SU-DHL-6 (cell line): ENCODE results near the gene ALOX12.

ENCODE experiments used
- H2AFZ ChIP-seq: fragments of 200-600 bp; sonication (generic); 2 replicates; pipeline ENCODE4 v1.6.1; 2014; ENCODE audit warnings: low read depth, mild to moderate bottlenecking, moderate library complexity, mixed read lengths, antibody characterized with exemption, low read length; ENCODE audit not compliant: severe bottlenecking
- H3F3A ChIP-seq: fragments of 200-600 bp; shearing (Covaris generic); 2 replicates; pipeline ENCODE4 v1.6.0; 2016; ENCODE audit warnings: antibody characterized with exemption, mild to moderate bottlenecking; ENCODE audit not compliant: insufficient read depth
- H3K27ac ChIP-seq: fragments of 200-600 bp; sonication (generic); 2 replicates; pipeline ENCODE4 v1.5.1; 2016; ENCODE audit warnings: low read depth, mild to moderate bottlenecking, low read length, moderate library complexity, mixed read lengths
- H3K27me3 ChIP-seq: fragments of 200-600 bp; sonication (generic), shearing (Covaris generic); 2 replicates; pipeline ENCODE4 v1.6.0; 2014; ENCODE audit warnings: mild to moderate bottlenecking, low read length
- H3K36me3 ChIP-seq: fragments of 200-600 bp; sonication (generic); 2 replicates; pipeline ENCODE4 v1.6.1; 2014; ENCODE audit warnings: mild to moderate bottlenecking, low read length, mixed read lengths
- H3K4me2 ChIP-seq: fragments of 300-600, 200-600 bp; shearing (Covaris generic), sonication (generic); 2 replicates; pipeline ENCODE4 v1.6.0; 2014; ENCODE audit warnings: low read length, low read depth, mild to moderate bottlenecking; ENCODE audit not compliant: poor library complexity, severe bottlenecking
- H3K4me3 ChIP-seq: fragments of 200-600 bp; sonication (generic); 2 replicates; pipeline ENCODE4 v1.5.1; 2014; ENCODE audit warnings: antibody characterized with exemption, low read length, mild to moderate bottlenecking, mixed read lengths; ENCODE audit not compliant: insufficient read depth, poor library complexity, severe bottlenecking
- H3K79me2 ChIP-seq: fragments of 200-600 bp; sonication (generic); 2 replicates; pipeline ENCODE4 v1.6.1; 2014; ENCODE audit warnings: mild to moderate bottlenecking, low read length, moderate library complexity; ENCODE audit not compliant: insufficient read depth
- H3K9ac ChIP-seq: fragments of 200-600 bp; sonication (generic); 2 replicates; pipeline ENCODE4 v1.7.0; 2014; ENCODE audit warnings: mild to moderate bottlenecking, low read length
- H3K9me2 ChIP-seq: fragments of 200-600 bp; sonication (generic); replicated peaks from 2 replicates; pipeline ENCODE4 v1.6.1; 2014; ENCODE audit warnings: low read length; ENCODE audit not compliant: insufficient read depth
- H3K9me3 ChIP-seq: fragments of 200-600 bp; sonication (generic); 2 replicates; pipeline ENCODE4 v1.6.1; 2014; ENCODE audit warnings: low read length, mixed read lengths; ENCODE audit not compliant: insufficient read depth
- H4K20me1 ChIP-seq: fragments of 200-600 bp; sonication (generic); 2 replicates; pipeline ENCODE4 v1.6.1; 2014; ENCODE audit warnings: low read depth, mild to moderate bottlenecking, antibody characterized with exemption, low read length, moderate library complexity, mixed read lengths
- EZH2phosphoT487 ChIP-seq: fragments of 200-600 bp; sonication (generic), shearing (Covaris generic); conservative IDR thresholded peaks from 2 replicates; pipeline ENCODE4 v1.6.1; 2018; ENCODE audit warnings: mild to moderate bottlenecking, antibody characterized with exemption, low read length, moderate library complexity, mixed read lengths
- TF ChIP-seq, protein P1 (sequence below): fragments of 200-600 bp; sonication (generic); IDR thresholded peaks from one replicate; pipeline ENCODE4 v1.5.1; 2017; ENCODE audit warnings: antibody characterized with exemption, mild to moderate bottlenecking, low read length, moderate library complexity; ENCODE audit not compliant: insufficient read depth, poor library complexity, severe bottlenecking

ALOX12 gene

DNA sequence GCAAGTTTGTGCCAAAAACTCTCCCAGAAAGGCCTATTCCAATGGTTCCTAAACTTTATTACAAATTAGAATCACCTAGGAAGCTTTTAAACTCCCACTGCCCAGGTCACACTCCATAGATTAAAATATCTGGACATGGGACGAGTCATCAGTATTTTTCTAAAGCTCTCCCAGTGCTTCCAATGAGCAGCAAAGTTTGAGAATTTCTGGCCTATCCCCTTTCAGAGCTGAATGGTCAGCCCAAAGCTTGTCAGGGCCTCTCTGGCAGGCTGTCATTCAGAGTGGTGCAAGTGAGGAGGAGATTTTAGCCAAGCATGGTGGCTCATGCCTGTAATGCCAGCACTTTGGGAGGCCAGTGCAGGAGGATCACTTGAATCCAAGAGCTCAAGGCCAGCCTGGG, 29.4 kb downstream of the ALOX12 start:
- Histone ChIP-seq H3K9me2 (no peaks in the 10 kb centered on the region), H3K79me2 (no peaks in the 10 kb centered on the region), H3K4me2 (no peak overlapping the region), H3K9me3 (no peaks in the 10 kb centered on the region), H3F3A (no peaks in the 10 kb centered on the region), H2AFZ (no peak overlapping the region), H3K27me3 (no peaks in the 10 kb centered on the region), H3K36me3 (no peaks in the 10 kb centered on the region), H4K20me1 (no peaks in the 10 kb centered on the region), H3K27ac (no peak overlapping the region), H3K4me3 (no peak overlapping the region), H3K9ac (no peak overlapping the region)
- TF ChIP-seq, protein P1, sequence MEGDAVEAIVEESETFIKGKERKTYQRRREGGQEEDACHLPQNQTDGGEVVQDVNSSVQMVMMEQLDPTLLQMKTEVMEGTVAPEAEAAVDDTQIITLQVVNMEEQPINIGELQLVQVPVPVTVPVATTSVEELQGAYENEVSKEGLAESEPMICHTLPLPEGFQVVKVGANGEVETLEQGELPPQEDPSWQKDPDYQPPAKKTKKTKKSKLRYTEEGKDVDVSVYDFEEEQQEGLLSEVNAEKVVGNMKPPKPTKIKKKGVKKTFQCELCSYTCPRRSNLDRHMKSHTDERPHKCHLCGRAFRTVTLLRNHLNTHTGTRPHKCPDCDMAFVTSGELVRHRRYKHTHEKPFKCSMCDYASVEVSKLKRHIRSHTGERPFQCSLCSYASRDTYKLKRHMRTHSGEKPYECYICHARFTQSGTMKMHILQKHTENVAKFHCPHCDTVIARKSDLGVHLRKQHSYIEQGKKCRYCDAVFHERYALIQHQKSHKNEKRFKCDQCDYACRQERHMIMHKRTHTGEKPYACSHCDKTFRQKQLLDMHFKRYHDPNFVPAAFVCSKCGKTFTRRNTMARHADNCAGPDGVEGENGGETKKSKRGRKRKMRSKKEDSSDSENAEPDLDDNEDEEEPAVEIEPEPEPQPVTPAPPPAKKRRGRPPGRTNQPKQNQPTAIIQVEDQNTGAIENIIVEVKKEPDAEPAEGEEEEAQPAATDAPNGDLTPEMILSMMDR = no peak
- TF ChIP-seq EZH2phosphoT487 = no peak

GRCh38 chr17:7026471-7027115, 30.7 kb downstream of the ALOX12 start:
- Histone ChIP-seq H3K9ac (no peak overlapping the region), H4K20me1 (no peaks in the 10 kb centered on the region), H3K36me3 (no peaks in the 10 kb centered on the region), H3K27me3 (no peaks in the 10 kb centered on the region), H3K9me3 (no peaks in the 10 kb centered on the region), H3K4me2 (no peak overlapping the region), H3K79me2 (no peaks in the 10 kb centered on the region), H3K27ac (no peak overlapping the region), H3F3A (no peaks in the 10 kb centered on the region), H3K9me2 (no peaks in the 10 kb centered on the region), H3K4me3 (no peak overlapping the region), H2AFZ (no peak overlapping the region)
- TF ChIP-seq EZH2phosphoT487 = no peak
- TF ChIP-seq, protein P1 = no peak

- H3K9me2 ChIP-seq = no peaks in the 10 kb centered on the region
- H3K9ac ChIP-seq = no peak overlapping the region
- H3K79me2 ChIP-seq = no peaks in the 10 kb centered on the region
- no peak overlapping the region for H3K4me2 ChIP-seq
- no peak for TF ChIP-seq EZH2phosphoT487
- TF ChIP-seq, protein P1 = no peak
- H4K20me1 ChIP-seq = no peaks in the 10 kb centered on the region
- H3K27me3 ChIP-seq = no peaks in the 10 kb centered on the region
- no peaks in the 10 kb centered on the region for H3K36me3 ChIP-seq
- no peaks in the 10 kb centered on the region for H3K9me3 ChIP-seq
- H3K4me3 ChIP-seq = no peak overlapping the region
- no peak overlapping the region for H2AFZ ChIP-seq
- H3F3A ChIP-seq = no peaks in the 10 kb centered on the region
- H3K27ac ChIP-seq = no peak overlapping the region
Observed at GRCh38 chr17:7027335-7027734, 31.5 kb downstream of the ALOX12 start.
